T-helper 22 cell (primary cell): Measurements from ENCODE around the gene DEFB128.
"Not testable (repeated sequence)": the region's sequence is repeated elsewhere in the genome, so short reads cannot be mapped to it uniquely, and the experiment has no call there.

Experiments used
- DNase-seq: peaks from one replicate; pipeline ENCODE4 v3.0.0-alpha.2; 2020; ENCODE audit warnings: low read depth

Gene DEFB128

GRCh38 chr20:189611-190010 is at the start of gene DEFB128:
Gene DEFB128, minus strand, starts transcription at chr20:189711. Its CDS starts 88 bp downstream, at chr20:189623.
- DNase-seq: no peak

- DNase-seq: no peak
Observed at GRCh38 chr20:237929-238328, 48.4 kb upstream of the DEFB128 start.

- DNase-seq: no peak
Observed at GRCh38 chr20:237489-237888, 48.0 kb upstream of the DEFB128 start.

- no peak for DNase-seq
Observed at GRCh38 chr20:235891-236290, 46.4 kb upstream of the DEFB128 start.

GRCh38 chr20:227439-228105 is 38.1 kb upstream of the DEFB128 start:
- DNase-seq: no peak

- no peak for DNase-seq
Observed at GRCh38 chr20:226958-227357, 37.4 kb upstream of the DEFB128 start, which contains the start of gene DEFB129. Gene DEFB129, plus strand, starts transcription at chr20:227258. Its CDS starts 31 bp downstream, at chr20:227289.

- DNase-seq: not testable (repeated sequence)
Observed at GRCh38 chr20:225879-226278, 36.4 kb upstream of the DEFB128 start.

GRCh38 chr20:221258-221830 is 31.8 kb upstream of the DEFB128 start:
- no peak for DNase-seq

- DNase-seq: no peak
Observed at GRCh38 chr20:219290-220115, 30.0 kb upstream of the DEFB128 start.

- no peak for DNase-seq
Observed at GRCh38 chr20:217266-217665, 27.8 kb upstream of the DEFB128 start.

- DNase-seq: no peak
Observed at GRCh38 chr20:215796-216195, 26.3 kb upstream of the DEFB128 start.

GRCh38 chr20:214383-214782 is 24.9 kb upstream of the DEFB128 start:
- no peak for DNase-seq

- no peak for DNase-seq
Observed at GRCh38 chr20:210809-211502, 21.4 kb upstream of the DEFB128 start.

GRCh38 chr20:208942-209566 is 19.5 kb upstream of the DEFB128 start:
- DNase-seq: no peak

- not testable (repeated sequence) for DNase-seq
Observed at GRCh38 chr20:203630-204029, 14.1 kb upstream of the DEFB128 start.

- no peak for DNase-seq
Observed at GRCh38 chr20:199996-200395, 10.5 kb upstream of the DEFB128 start.

GRCh38 chr20:198225-198624 is 8.7 kb upstream of the DEFB128 start:
- DNase-seq: no peak

GRCh38 chr20:187733-188132 is 1.8 kb downstream of the DEFB128 start:
- no peak for DNase-seq

- DNase-seq: no peak
Observed at GRCh38 chr20:184288-184687, 5.2 kb downstream of the DEFB128 start.

- no peak for DNase-seq
Observed at GRCh38 chr20:168876-169275, 20.6 kb downstream of the DEFB128 start.

GRCh38 chr20:164618-165017 is 24.9 kb downstream of the DEFB128 start:
- DNase-seq: no peak

- DNase-seq: no peak
Observed at GRCh38 chr20:157154-157553, 32.4 kb downstream of the DEFB128 start, which contains the start of gene DEFB127. Gene DEFB127, plus strand, starts transcription at chr20:157454. Its CDS starts 91 bp downstream, at chr20:157545.
